Epithelial cell of prostate (primary cell): ENCODE results near the gene APOBEC3C.
"Not testable (repeated sequence)": the region's sequence is repeated elsewhere in the genome, so short reads cannot be mapped to it uniquely, and the experiment has no call there.

ENCODE experiments used
- DNase-seq: peaks from one replicate; pipeline ENCODE4 v3.0.0-alpha.2; 2011; ENCODE audit warnings: low read depth, low spot score
- H3K27ac ChIP-seq: fragments of 450-650 bp; 2 replicates; pipeline ENCODE4 v1.5.1; 2017; ENCODE audit warnings: mild to moderate bottlenecking

The APOBEC3C gene

GRCh38 chr22:38981992-38982927, 31.8 kb upstream of the APOBEC3C start, which contains the start of gene APOBEC3B:
Gene APOBEC3B, plus strand, starts transcription at chr22:38982347. Its CDS starts 107 bp downstream, at chr22:38982454.
- peak within 1 kb of the TSS; percentile 53 for H3K27ac ChIP-seq
- DNase-seq: peak; percentile 96

GRCh38 chr22:38984224-38984623, 29.8 kb upstream of the APOBEC3C start:
- no peak for DNase-seq
- peak overlapping the region; percentile 72 for H3K27ac ChIP-seq

DNA sequence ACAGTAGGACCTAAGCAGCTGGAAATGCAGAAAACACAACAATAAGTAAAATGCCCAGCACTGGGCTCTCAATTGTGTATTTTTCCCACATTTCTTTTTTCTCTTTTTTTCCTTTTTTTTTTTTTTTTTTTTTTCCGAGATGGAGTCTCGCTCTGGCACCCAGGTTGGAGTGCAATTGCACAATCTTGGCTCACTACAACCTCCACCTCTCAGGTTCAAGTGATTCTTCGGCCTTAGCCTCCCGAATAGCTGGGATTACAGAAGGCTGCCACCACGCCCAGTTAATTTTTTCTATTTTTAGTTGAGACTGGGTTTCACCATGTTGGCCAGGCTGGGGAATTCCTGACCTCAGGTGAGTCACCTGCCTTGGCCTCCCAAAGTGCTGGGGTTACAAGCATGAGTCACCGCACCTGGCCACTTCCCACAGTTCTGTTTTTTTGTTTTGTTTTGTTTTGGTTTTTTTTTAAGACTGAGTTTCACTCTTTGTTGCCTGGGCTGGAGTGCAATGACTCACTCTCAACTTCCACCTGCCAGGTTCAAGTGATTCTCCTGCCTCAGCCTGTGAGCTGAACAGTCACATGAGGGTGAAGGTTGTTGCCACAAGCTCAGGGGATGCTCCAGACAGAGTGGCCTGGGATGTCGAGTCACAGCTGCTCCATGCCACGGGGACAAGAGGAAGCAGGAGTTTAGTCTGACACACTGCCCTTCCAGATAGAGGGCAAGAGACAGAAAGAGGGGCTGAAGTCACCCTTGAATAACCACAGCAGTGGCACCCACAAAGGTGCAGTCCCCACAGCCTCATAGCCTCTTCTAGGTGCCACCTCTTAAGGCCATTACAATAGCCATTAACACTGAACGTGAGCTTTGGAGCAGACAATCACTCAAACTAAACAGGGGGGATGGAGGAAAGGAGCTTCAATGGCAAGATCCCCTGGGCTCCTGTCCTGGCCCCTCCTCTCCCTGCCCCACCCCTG, 29.0 kb upstream of the APOBEC3C start:
- peak; percentile 99 for DNase-seq
- H3K27ac ChIP-seq: peak overlapping the region; percentile 72

DNA sequence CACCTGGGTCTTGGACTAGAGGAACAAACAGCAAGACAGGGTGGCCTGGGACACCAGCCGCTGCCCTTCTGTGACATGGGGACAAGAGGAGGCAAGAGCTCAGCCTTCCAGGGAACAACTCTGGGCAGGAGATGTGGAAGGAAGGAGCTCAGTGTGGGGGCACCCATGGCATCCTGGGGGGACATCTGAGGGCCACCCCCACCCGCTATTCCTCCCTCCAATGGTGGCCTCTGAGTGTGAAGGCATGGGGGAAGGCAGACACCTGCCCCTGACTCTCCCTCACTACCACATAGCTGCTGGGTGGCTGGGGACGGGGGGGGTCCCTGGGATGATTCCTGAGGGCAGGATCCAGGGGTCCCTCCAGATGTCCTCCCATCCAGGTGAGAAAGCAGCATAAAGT, 27.4 kb upstream of the APOBEC3C start:
- no peak for DNase-seq
- no peak overlapping the region for H3K27ac ChIP-seq

GRCh38 chr22:38987171-38987895, 26.7 kb upstream of the APOBEC3C start:
- no peak for DNase-seq
- H3K27ac ChIP-seq: no peak overlapping the region

GRCh38 chr22:38989466-38989865, 24.6 kb upstream of the APOBEC3C start:
- no peak overlapping the region for H3K27ac ChIP-seq
- no peak for DNase-seq

GRCh38 chr22:38992871-38993371, 21.1 kb upstream of the APOBEC3C start:
- not testable (repeated sequence) for DNase-seq, H3K27ac ChIP-seq

- no peak overlapping the region for H3K27ac ChIP-seq
- no peak for DNase-seq
Measured at GRCh38 chr22:38996105-38996504, 18.0 kb upstream of the APOBEC3C start.

DNA sequence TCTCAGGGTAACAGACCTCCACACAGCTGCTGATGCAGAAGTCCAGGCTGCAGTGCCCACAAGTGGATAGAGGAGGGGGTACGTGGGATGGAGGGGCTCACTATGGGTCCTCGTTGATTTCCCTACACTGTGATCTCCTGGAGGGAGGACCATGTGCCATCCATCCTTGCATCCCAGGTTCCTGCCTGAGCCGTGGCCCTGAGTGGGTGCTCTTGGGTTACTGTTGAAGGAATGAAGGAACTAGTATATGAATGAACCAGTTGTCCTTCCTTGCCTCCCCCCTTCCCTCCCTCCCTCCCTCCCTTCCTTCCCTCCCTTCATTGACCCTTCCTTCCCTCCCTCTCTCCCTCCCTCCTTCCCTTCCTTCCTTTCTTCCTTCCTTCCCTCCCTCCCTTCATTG, 16.5 kb upstream of the APOBEC3C start:
- no peak for DNase-seq
- H3K27ac ChIP-seq: no peak overlapping the region

- H3K27ac ChIP-seq: no peak overlapping the region
- DNase-seq: peak; percentile 57
Measured at GRCh38 chr22:39003165-39003638, 10.9 kb upstream of the APOBEC3C start.

DNA sequence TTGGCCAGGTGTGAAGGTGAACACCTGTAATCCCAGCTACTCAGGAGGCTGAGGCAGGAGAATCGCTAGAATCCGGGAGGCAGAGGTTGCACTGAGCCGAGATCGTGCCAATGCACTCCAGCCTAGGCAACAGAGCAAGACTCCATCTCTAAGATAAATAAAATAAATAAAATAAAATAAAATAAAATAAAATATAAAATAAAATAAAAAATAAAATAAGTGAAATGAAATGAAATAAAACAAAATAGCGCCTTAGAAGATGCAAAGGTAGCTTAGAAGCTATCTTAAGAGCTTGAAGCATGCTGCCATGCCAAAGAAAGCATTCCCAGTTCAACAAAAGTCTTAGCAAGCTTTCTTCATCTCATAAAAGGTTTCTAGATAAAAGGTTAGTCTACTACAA, 6.9 kb upstream of the APOBEC3C start:
- no peak overlapping the region for H3K27ac ChIP-seq
- DNase-seq: no peak

- H3K27ac ChIP-seq, DNase-seq: not testable (repeated sequence)
Measured at GRCh38 chr22:39008271-39008850, 5.7 kb upstream of the APOBEC3C start.

DNA sequence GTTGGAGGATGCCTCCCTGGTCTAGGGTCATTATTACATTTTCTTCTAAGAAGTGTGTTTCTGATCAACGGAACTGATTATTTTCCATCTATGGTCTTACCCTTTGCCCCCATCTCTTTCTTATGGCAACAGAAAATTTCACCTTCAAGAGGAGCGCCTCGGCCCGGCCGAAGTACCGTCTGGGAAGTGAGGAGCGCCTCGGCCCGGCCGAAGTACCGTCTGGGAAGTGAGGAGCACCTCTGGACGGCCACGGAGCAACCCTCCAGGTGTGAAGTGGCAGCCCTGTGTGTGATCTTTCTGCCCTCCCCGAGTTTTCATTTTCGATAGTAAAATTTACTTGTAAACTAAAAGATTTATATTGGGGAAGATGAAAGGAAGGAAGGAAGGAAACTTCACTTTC, 3.1 kb upstream of the APOBEC3C start:
- no peak for DNase-seq
- no peak overlapping the region for H3K27ac ChIP-seq

- no peak overlapping the region for H3K27ac ChIP-seq
- DNase-seq: no peak
Measured at GRCh38 chr22:39012533-39013511, 1.2 kb upstream of the APOBEC3C start.

DNA sequence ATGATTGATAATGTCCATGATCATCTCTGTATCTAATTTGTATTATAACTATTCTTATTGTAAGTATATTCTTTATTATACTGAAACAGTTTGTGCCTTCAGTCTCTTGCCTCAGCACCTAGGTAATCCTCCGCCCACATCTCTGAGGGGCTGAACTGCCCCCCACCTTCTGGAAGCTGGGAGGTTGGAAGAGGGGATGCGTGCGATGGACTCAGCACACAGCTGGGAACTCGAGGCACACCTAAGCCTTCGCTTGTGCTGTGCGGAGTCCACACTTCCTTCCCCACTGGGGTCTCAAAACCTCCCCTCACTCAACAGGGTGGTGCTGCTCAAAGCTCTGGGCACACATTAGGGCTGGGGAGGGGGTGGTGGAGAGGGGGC, 506 bp upstream of the APOBEC3C start:
- not testable (repeated sequence) for DNase-seq
- peak overlapping the region; percentile 78 for H3K27ac ChIP-seq

- not testable (repeated sequence) for DNase-seq
- peak overlapping the region; percentile 78 for H3K27ac ChIP-seq
Measured at GRCh38 chr22:39014723-39015121, 665 bp downstream of the APOBEC3C start.

DNA sequence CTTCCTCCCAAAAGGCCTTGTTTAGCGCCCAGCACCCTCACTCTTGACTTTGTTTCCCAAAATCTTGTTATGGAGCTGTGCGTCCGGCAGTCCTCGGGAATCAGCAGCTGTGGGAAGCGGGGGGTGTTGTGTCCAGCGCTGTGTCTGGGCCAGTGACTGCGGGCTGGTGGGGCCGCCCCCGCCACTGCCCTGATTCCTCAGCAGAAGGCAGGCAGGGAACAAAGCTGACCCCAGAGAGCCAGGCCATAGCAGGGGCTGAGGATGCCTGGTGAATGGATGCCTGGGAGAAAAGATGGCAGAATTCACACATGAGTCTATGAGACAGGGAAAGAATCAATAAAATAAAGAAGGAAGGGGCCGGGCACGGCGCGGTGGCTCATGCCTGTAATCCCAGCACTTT, 2.5 kb downstream of the APOBEC3C start:
- H3K27ac ChIP-seq: no peak overlapping the region
- DNase-seq: no peak
